Measurements from ENCODE around the gene PLA2G2F. TPM values are rescaled to one million over a fixed set of nuclear protein-coding genes. Genes with fewer than 3 reads are reported as not detected.

PLA2G2F gene
- total RNA-seq, 1 donor from 2014 or later: not detected

- no peak for DNase-seq (ENCODE audit: extremely low spot score, unreplicated experiment)
- TF ChIP-seq, protein P1, sequence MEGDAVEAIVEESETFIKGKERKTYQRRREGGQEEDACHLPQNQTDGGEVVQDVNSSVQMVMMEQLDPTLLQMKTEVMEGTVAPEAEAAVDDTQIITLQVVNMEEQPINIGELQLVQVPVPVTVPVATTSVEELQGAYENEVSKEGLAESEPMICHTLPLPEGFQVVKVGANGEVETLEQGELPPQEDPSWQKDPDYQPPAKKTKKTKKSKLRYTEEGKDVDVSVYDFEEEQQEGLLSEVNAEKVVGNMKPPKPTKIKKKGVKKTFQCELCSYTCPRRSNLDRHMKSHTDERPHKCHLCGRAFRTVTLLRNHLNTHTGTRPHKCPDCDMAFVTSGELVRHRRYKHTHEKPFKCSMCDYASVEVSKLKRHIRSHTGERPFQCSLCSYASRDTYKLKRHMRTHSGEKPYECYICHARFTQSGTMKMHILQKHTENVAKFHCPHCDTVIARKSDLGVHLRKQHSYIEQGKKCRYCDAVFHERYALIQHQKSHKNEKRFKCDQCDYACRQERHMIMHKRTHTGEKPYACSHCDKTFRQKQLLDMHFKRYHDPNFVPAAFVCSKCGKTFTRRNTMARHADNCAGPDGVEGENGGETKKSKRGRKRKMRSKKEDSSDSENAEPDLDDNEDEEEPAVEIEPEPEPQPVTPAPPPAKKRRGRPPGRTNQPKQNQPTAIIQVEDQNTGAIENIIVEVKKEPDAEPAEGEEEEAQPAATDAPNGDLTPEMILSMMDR (conservative IDR thresholded peaks at IDR 0.05): no peak
- Mint-ChIP-seq H3K27ac (no peak overlapping the region), H3K36me3 (no peaks in the 10 kb centered on the region), H3K27me3 (peaks cover 9% of the 10 kb centered on the region), H3K4me3 (no peak overlapping the region), H3K9me3 (no peaks in the 10 kb centered on the region), H3K4me1 (ENCODE audit: unreplicated experiment) (no peaks in the 10 kb centered on the region)
These were observed 871 bp downstream of the PLA2G2F start for GRCh38 chr1:20139776-20140612.

- no peak overlapping the region for H3K27ac Mint-ChIP-seq
- no peaks in the 10 kb centered on the region for H3K4me1 Mint-ChIP-seq (ENCODE audit: unreplicated experiment)
- peaks cover 9% of the 10 kb centered on the region for H3K27me3 Mint-ChIP-seq
- TF ChIP-seq, protein P1 (conservative IDR thresholded peaks at IDR 0.05): no peak
- DNase-seq (ENCODE audit: extremely low spot score, unreplicated experiment): no peak
- no peaks in the 10 kb centered on the region for H3K9me3 Mint-ChIP-seq
- no peak overlapping the region for H3K4me3 Mint-ChIP-seq
- H3K36me3 Mint-ChIP-seq: no peaks in the 10 kb centered on the region
These were observed 1.9 kb downstream of the PLA2G2F start for GRCh38 chr1:20141001-20141400.

GRCh38 chr1:20141466-20141865, 2.3 kb downstream of the PLA2G2F start:
- Mint-ChIP-seq H3K9me3 (no peaks in the 10 kb centered on the region), H3K36me3 (no peaks in the 10 kb centered on the region)

GRCh38 chr1:20142001-20142710, 3.0 kb downstream of the PLA2G2F start:
- Mint-ChIP-seq H3K9me3 (no peaks in the 10 kb centered on the region), H3K27me3 (peaks cover 9% of the 10 kb centered on the region), H3K36me3 (no peaks in the 10 kb centered on the region), H3K27ac (no peak overlapping the region), H3K4me1 (ENCODE audit: unreplicated experiment) (no peaks in the 10 kb centered on the region), H3K4me3 (no peak overlapping the region)
- no peak for DNase-seq (ENCODE audit: extremely low spot score, unreplicated experiment)
- TF ChIP-seq, protein P1 (conservative IDR thresholded peaks at IDR 0.05): no peak

More at GRCh38 chr1:20141466-20141865, 2.3 kb downstream of the PLA2G2F start:
- no peak overlapping the region for H3K27ac Mint-ChIP-seq
- peaks cover 9% of the 10 kb centered on the region for H3K27me3 Mint-ChIP-seq
- no peaks in the 10 kb centered on the region for H3K4me1 Mint-ChIP-seq (ENCODE audit: unreplicated experiment)
- TF ChIP-seq, protein P1 (conservative IDR thresholded peaks at IDR 0.05): no peak
- no peak for DNase-seq (ENCODE audit: extremely low spot score, unreplicated experiment)
- H3K4me3 Mint-ChIP-seq: no peak overlapping the region

- Mint-ChIP-seq H3K36me3 (no peaks in the 10 kb centered on the region), H3K4me3 (no peak overlapping the region), H3K4me1 (ENCODE audit: unreplicated experiment) (no peaks in the 10 kb centered on the region), H3K27me3 (peaks cover 9% of the 10 kb centered on the region), H3K27ac (no peak overlapping the region), H3K9me3 (no peaks in the 10 kb centered on the region)
- DNase-seq (ENCODE audit: extremely low spot score, unreplicated experiment): no peak
- TF ChIP-seq, protein P1 (conservative IDR thresholded peaks at IDR 0.05): no peak
These were observed 4.2 kb downstream of the PLA2G2F start for GRCh38 chr1:20143318-20143717.
